ENCODE data around the gene UBXN10.

UBXN10 gene

GRCh38 chr1:20234788-20235535 is 49.1 kb downstream of the UBXN10 start:
- no peak for DNase-seq (ENCODE audit: low read depth in 2 of 2)

- no peak for DNase-seq (ENCODE audit: low read depth in 2 of 2)
Measured at GRCh38 chr1:20237646-20238045, 51.8 kb downstream of the UBXN10 start.

GRCh38 chr1:20240012-20240411 is 54.1 kb downstream of the UBXN10 start:
- DNase-seq (ENCODE audit: low read depth in 2 of 2): no peak

- DNase-seq (ENCODE audit: low read depth in 2 of 2): no peak
Measured at GRCh38 chr1:20242890-20243479, 57.1 kb downstream of the UBXN10 start.
